NCI-H1048 (cell line): ENCODE measurements around the gene NFAM1.

Experiments used
- DNase-seq: peaks from one replicate; lab custom pipeline; 2025; lab: John Stamatoyannopoulos, UW

NFAM1 gene

GRCh38 chr22:42334875-42335512 lies 97.2 kb downstream of the NFAM1 start:
- DNase-seq, result no peak

- no peak for DNase-seq
These were observed 98.7 kb downstream of the NFAM1 start for GRCh38 chr22:42333544-42333943.

GRCh38 chr22:42332089-42332488 lies 100.1 kb downstream of the NFAM1 start:
- DNase-seq, result no peak

GRCh38 chr22:42331014-42331413 lies 101.2 kb downstream of the NFAM1 start:
- DNase-seq, result no peak
